GM13977 (cell line): ENCODE measurements around the gene KPTN.

Experiments used
- DNase-seq: peaks from one replicate; pipeline ENCODE4 v3.0.0; 2012; ENCODE audit warnings: low spot score
- CTCF ChIP-seq: IDR thresholded peaks from 2 replicates; pipeline ENCODE4 v1.5.1; 2012; ENCODE audit warnings: mild to moderate bottlenecking, control low read depth; ENCODE audit not compliant: insufficient read depth; ENCODE audit errors: extremely low read depth, missing control alignments
- in situ Hi-C: fragments of 300-500 bp; cut with MboI; formaldehyde crosslinking; loops from one replicate; pipeline ENCODE4 v1.12.0; 2022; ENCODE audit warnings: low sequenced_read_pairs, low pct_unique_long_range_greater_than_20kb, mixed read lengths, inconsistent platforms; ENCODE audit not compliant: unreplicated experiment

The KPTN gene

GRCh38 chr19:47495478-47496372 lies 11.7 kb upstream of the KPTN start:
- TF ChIP-seq CTCF: no peak
- no peak for DNase-seq
- in situ Hi-C loops: no loop called here

- no peak for TF ChIP-seq CTCF
- DNase-seq: no peak
Measured at GRCh38 chr19:47494729-47495128, 10.7 kb upstream of the KPTN start.

GRCh38 chr19:47494211-47494547 lies 10.2 kb upstream of the KPTN start:
- no peak for DNase-seq
- in situ Hi-C loops: no loop called here
- TF ChIP-seq CTCF: no peak

More at GRCh38 chr19:47494729-47495128, 10.7 kb upstream of the KPTN start:
- in situ Hi-C loops: no loop called here

GRCh38 chr19:47493378-47494210 lies 9.6 kb upstream of the KPTN start:
- no peak for DNase-seq
- TF ChIP-seq CTCF: no peak
- in situ Hi-C loops: no loop called here

GRCh38 chr19:47492571-47493377 lies 8.8 kb upstream of the KPTN start:
- in situ Hi-C loops: no loop called here
- no peak for TF ChIP-seq CTCF
- no peak for DNase-seq

GRCh38 chr19:47492137-47492533 lies 8.1 kb upstream of the KPTN start:
- TF ChIP-seq CTCF: no peak
- in situ Hi-C loops: no loop called here
- DNase-seq: no peak
